GM12875 (cell line): ENCODE measurements around the gene EPHX1.

Source experiments
- H3K4me3 ChIP-seq: one replicate; pipeline ENCODE4 v1.5.1; 2011; ENCODE audit warnings: low read depth, low read length, control low read depth
- TF ChIP-seq, protein P1 (sequence below): IDR thresholded peaks from 2 replicates; pipeline ENCODE4 v1.5.1; 2011; ENCODE audit warnings: low read depth, mild to moderate bottlenecking, control low read depth, inconsistent platforms, low read length, moderate library complexity, borderline replicate concordance; ENCODE audit not compliant: insufficient read depth

EPHX1 gene

DNA sequence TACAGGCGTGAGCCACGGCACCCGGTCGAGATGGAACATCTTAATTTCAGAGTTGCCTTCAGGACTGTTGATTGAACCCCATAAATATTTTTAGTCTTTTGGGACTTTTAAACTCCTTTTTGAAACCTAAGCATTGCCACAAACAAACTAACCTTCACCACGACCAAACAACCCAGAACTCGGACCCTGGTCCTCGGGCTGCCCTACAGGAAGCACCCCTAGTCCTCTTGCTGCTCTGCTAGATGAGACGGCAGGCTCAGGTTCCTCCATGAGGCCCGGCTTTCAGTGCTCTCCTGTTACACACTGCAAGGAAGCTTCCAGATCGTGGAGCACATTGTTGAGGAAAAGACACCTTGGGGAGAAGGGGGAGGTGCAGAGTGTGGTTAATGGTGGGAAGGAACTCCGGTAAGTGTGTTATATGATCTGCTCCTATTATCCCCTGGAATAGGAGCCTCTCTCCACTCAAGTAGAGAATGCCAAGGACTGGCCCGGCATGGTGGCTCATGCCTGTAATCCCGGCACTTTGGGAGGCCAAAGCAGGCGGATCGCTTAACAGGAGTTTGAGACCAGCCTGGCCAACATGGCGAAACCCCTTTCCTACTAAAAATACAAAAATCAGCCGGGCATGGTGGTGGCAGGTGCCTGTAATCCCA lies 5.7 kb downstream of the EPHX1 start:
- no peak overlapping the region for H3K4me3 ChIP-seq
- TF ChIP-seq, protein P1, sequence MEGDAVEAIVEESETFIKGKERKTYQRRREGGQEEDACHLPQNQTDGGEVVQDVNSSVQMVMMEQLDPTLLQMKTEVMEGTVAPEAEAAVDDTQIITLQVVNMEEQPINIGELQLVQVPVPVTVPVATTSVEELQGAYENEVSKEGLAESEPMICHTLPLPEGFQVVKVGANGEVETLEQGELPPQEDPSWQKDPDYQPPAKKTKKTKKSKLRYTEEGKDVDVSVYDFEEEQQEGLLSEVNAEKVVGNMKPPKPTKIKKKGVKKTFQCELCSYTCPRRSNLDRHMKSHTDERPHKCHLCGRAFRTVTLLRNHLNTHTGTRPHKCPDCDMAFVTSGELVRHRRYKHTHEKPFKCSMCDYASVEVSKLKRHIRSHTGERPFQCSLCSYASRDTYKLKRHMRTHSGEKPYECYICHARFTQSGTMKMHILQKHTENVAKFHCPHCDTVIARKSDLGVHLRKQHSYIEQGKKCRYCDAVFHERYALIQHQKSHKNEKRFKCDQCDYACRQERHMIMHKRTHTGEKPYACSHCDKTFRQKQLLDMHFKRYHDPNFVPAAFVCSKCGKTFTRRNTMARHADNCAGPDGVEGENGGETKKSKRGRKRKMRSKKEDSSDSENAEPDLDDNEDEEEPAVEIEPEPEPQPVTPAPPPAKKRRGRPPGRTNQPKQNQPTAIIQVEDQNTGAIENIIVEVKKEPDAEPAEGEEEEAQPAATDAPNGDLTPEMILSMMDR, result no peak

DNA sequence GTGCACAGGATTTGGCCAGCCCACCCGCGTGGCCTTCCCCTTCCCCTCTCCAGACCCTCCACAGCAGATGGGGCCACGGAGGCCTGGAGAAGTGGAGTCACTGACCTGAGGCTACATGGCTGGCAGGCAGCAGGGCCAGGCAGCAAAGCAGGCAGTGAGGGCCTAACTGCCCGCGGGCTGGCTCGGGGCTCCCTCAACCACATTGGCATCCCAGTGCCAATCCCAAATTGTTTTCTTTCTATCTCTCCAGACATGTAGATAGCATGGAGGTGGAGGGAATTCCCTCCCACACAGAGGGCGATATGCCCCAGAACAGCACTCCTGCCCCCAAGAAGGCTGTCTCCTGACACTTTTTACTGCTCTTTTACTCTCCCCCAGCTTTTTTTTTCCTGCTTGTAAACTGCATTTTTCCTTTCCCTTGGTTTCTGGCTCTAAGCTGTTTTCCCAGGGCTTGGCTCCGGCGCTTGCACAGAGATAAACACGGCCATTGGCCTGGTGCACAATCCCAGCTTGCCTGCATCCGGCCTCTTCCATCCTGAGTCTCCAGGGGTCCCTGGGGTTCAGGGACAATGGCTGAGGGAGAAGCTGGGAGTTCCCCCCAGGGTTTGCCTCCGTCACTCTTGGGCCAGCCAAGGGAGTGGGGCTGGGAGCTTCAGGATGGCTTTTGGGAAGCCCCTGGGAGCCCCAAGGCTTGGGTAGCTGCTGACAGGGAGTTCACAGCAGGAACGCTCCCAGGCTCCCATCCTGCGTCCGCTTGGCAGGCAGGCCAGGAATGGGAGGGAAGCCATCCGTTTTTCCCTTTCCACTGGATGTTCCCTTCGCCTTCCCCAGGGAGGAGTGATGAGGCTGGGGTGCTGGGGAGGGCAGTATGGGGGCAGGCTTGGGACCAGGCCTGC lies 7.0 kb downstream of the EPHX1 start:
- H3K4me3 ChIP-seq, result no peak overlapping the region
- TF ChIP-seq, protein P1, result no peak

DNA sequence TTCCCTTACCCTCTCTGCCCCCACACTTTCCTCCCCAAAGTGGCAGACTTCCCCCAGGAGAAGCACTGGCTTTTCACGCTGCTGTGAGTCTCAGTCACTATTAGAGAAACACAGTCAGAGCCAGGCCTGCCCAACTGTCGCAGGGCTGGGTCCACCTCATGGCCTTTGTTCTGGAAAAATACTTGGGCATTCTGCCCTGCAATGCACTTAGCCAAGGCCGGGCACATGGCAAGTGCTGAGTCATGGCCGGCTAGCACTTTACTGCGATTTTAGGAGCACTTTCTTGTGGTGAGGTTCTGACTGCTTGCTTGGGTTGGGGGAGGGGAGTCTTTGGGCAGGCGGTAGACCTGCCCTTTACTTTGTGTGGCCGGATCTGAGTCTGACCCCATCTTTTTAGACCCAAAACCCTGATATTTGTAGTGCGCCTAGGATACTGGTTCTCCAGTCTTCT lies 7.7 kb downstream of the EPHX1 start:
- H3K4me3 ChIP-seq, result no peak overlapping the region
- TF ChIP-seq, protein P1, result no peak

DNA sequence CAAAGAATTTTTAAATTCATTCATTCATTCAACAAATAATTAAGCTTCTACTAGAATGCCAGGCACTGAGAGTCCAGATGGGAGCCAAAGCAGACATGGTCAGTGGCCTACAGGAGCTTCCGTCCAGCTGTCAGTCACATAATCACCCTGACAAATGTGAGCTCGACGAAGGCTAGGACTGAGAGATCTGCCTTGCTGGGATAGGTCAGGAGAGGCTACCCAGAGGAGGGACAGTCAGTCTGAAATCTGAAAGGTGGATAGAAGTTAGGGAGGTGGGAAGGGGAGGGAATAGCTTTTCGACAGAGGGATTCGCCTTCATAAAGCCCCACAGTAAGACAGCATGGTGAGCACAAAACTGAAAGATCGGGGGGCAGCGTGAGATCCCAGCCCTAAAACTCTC lies 8.3 kb downstream of the EPHX1 start:
- TF ChIP-seq, protein P1, result no peak
- no peak overlapping the region for H3K4me3 ChIP-seq

DNA sequence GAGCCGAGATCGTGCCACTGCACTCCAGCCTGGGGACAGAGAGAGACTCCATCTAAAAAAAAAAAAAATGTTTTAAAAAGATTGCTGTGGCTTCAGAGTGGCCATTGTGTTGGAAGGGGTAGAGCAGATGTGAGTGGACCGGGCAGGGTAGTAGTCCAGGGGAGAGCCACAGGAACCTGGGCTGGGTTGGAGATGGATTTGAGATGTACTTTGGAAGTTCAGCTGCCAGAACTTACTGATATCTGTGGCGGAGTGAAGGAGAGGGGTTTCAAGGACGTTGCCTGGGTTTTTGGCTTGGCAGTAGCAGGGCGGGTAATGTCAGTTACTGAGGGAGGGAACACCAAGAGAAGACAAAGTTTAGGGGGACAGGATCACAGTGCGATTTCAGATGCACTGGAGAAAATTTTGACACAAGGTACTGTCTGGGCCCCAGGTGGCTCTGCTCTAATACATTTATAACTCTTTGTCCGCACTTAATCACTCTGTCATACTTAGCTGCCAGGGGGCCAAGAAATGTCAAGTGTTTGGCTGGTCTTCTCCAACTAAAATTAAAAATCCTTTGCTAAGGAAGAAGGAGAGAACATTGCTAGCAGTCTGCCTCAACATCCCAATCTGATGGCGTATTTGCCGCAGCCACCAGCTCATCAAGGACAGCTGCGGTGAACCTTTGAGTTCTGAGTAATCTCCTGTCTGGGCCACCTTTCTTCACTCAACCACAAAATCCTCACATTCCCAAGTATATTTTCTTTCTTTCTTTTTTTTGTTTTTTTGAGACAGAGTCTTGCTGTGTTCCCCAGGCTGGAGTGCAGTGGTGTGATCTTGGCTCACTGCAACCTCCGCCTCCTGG lies 9.6 kb downstream of the EPHX1 start:
- TF ChIP-seq, protein P1, result no peak
- H3K4me3 ChIP-seq, result no peak overlapping the region

DNA sequence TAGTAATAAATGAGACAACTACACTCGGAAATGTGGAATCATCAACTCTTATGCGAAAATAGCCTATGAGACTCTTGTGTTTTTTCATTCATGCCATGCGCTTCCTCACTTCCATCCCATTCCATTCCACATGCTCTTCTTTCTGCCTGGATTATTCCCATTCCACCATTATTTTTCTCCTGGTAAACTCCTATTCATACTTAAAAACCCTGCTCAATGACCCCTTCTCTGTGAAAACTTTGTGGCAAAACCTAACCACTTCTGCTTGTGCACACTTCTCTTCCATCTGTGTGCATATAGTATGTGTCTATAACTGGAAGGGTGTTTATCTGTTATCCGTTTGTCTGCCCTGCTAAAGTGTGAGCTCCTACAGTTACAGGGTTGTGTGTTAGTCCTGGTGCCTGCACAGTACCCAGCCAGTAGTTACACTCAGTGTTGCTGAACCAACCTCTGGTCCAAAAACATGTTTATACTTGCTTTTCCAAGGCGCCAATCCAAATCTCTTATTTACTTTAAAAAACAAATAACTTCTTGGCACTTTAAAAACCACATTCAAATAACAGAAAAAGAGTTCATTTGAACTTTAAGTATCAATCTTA lies 10.7 kb downstream of the EPHX1 start:
- no peak overlapping the region for H3K4me3 ChIP-seq
- TF ChIP-seq, protein P1, result no peak
